ENCODE data around the gene RPL32. TPM values are rescaled to one million over a fixed set of nuclear protein-coding genes. Genes with fewer than 3 reads are reported as not detected.
"Not testable (repeated sequence)": the region's sequence is repeated elsewhere in the genome, so short reads cannot be mapped to it uniquely, and the experiment has no call there.

RPL32 gene
- polyA plus RNA-seq, 1 donor = 2,994 TPM

DNA sequence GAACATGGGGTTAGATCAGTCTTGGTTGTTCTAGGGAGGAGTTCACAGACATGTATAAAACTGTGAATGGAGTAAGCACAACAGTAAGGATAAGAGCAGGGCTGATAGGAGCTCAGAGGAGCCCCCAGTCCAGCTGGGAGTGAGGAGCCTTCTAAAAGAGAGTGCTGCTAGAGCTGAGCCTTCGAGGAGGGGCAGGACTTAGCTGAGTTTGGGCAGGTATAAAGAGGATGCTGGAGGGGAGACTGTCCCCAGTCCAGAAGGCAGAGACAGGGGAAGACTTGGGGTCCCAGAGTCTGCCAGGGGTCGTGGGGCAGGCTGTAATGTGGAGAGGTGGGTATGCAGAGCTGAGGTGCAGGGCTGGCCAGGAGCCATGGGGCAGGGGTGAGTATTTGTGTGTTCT is 32.8 kb downstream of the RPL32 start:
- no peak for DNase-seq

DNA sequence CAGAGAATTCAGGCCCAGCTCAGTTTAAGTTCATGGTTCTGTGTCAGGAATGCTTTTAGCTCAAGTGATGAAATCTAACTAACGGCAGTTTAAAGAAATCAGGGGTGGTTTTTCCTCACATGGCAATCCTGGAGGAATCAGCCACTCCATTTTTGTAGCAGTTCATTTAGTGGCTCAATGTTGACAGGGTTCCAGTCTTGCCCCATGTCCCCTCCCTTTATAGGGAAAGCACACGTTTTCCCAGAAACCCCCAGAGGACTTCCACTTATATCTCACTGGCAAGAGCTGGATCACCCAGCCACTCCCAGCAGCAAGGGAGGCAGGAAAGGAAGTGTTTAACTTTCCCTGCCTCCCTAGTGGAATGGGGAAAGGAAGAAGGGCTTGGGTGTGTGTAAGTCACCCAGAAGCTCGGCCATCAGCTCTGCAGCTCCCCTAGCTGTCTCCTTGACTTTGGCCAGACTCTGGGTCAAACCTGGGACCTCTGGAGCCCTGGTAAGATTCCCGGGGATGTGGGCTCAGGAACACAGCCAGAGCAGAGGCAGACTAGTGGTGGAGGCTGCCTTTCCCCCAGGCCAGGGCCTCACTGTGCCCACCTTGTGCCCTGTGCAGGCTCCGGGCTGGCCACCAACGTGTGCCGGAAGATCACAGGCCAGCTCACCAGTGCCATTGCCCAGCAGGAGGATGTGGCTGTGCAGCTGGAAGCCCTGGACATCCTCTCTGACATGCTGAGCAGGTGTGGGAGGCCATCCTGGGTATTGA is 33.6 kb downstream of the RPL32 start:
- DNase-seq = no peak

DNA sequence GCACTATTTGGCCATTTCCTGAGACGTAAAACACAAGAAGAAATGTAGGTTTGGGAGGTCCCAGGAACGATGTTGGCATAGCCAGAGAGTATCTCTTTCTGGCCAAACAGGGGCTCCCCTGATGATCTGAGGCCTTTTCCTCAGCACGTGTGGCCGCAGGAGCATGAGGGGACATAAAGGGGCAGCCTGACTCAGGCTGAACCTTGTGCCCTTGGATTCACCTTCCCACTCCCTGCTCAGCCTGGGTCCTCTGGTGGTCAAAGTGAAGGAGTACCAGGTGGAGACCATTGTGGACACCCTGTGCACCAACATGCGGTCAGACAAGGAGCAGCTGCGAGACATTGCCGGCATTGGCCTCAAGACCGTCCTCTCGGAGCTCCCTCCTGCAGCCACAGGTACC is 34.3 kb downstream of the RPL32 start:
- DNase-seq = no peak

DNA sequence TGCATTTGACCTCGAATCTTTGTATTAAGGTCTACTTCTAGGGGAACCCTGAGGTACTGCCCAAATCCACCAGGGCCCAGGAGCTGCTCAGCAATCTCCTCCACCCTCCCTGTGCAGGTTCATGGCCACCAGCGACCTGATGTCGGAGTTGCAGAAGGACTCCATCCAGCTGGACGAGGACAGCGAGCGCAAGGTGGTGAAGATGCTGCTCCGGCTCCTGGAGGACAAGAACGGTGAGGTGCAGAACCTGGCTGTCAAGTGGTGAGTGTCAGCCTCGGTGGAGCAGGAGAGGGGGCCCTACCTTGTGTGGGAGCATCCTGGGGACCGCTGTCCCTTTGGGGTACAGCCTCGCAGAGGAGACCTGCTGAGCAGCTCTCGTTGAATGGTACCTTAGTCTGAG is 38.0 kb downstream of the RPL32 start:
- DNase-seq = no peak

DNA sequence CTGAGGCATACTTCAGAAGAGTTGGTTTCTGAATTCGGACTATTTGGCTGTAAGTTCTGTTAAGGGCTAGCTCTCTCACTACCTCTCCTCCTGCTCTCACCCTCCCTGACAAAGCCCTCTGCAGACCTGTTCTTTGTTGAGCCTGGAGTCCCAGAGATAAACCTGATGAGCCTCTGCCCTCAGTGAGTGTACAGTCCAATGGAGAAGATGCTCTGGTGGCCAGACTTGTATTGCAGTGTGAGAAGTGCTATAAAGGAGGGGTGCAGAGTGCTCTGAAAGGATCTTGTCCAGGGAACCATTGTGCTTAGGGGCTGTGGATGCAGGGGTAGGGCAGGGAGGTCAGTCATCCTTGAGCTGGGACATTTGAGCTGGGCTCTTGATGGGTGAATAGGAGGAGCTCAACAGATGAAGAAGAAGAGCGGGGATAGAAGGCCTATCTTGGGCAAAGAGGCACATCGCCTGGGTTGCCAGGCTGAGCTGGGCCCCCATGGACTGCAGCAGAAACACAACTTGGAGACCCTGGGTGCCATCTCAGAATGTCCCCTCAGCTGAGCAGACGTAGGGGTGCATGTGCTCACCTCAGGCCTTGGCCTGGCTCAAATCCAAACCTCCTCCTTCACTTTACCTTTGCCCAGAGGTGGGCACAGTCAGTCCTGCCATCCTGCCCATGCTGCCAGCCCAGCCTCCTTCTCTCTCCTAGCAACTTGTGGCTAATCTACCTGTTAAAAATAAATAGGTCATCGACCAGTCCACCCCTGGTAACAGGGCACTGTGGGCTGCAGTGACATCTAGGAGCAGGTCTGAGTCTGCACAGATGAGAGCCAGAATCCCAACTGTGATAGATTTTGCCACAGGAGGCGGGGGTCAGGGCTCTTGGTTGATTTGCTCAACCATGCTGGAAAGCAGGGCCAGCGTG is 41.6 kb downstream of the RPL32 start:
- no peak for DNase-seq

DNA sequence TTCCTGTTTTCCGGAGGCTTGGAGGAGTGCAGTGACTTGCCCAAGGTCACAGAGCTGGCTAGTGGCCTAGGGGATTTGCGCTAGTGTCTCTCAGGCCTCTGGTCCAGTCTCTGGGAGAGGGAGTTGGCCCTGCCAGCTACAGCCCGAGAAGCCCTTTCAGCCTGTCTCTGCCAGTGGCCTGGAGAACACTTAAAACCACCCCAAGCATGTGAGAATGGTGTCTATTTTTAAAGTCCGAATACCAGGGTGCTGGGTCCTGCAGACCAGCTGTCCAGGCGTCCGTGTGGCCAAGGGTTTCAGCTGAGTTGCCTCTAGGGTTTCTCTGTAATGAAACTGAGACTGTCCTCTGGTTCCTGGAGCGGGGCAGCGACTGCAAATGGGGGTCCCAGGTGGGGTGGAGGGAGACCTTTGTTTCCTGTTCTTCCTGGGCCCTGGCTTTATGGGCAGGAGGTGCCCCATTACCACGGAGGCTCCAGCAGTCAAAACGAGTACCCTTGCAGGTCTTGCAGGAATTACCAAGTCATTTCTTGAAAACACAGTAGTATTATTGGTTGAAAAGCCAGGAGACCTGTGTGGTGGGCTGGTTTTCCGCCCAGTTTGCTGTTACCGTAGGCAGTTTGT is 42.7 kb downstream of the RPL32 start:
- DNase-seq = no peak

DNA sequence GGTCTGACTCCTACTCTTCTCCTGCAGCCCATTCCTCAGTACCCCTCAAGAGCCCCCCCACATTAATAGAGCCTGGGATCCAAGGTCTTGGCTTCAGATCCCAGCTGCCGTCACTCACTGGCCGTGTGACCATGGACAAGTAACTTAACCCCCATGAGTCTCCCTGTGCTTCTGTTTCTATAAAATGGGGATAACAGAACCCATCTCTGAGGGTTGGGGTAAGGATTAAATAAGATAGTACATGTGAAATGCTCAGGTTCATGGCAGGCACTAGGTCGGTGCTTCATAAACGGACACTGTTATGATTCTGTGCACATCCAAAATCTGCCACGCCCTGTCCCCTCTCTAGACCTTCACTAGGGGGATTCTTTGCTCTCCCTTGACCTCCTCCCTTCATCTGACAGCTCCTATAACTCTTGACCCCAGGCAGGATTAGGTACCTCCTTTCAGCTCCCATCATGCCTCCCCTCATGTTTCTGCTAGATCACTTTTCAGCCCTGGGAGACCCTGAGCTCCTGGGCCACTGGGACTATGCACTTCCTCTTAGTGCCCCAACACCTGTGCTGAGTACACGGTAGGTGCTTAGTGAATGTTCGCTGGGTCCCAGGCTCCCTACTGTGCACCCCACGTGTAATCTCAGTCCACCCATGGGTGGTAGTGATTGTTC is 43.3 kb downstream of the RPL32 start:
- no peak for DNase-seq

DNA sequence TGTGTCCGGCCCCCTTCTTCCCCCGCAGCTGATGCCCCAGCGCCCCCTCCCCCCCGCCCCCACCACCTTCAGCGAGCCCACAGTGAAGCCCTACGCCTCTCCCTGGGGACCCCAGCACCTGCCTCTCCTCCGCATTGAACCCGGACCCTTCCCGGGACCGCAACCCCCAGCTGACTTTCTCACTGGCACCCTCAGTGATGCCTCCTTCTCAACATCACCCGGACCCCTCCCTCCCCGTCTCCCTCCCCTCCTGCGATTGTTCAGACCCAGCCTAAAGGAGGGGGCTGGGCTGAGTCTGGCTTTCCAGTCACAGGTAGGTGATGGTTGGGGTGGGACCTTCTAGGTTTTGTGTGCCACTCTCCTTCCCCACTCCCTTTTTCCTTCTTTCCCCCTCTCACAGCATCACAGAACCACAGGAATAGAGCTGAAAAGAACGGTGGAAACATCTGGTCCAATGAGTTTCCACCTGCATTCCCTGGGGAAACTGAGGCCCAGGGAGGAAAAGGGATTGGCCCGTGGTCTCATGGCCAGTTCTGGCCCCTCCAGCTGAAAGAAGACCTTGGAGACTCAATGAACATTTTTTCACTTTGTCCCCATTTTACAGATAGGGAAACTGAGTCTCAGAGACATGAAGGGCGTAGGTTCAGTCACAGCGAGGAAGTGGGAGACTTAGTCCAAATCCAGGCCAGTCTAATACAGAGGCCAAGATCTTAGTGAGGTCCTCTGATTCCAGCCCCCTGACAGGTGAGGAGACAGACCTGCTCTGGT is 44.1 kb downstream of the RPL32 start:
- DNase-seq = no peak

DNA sequence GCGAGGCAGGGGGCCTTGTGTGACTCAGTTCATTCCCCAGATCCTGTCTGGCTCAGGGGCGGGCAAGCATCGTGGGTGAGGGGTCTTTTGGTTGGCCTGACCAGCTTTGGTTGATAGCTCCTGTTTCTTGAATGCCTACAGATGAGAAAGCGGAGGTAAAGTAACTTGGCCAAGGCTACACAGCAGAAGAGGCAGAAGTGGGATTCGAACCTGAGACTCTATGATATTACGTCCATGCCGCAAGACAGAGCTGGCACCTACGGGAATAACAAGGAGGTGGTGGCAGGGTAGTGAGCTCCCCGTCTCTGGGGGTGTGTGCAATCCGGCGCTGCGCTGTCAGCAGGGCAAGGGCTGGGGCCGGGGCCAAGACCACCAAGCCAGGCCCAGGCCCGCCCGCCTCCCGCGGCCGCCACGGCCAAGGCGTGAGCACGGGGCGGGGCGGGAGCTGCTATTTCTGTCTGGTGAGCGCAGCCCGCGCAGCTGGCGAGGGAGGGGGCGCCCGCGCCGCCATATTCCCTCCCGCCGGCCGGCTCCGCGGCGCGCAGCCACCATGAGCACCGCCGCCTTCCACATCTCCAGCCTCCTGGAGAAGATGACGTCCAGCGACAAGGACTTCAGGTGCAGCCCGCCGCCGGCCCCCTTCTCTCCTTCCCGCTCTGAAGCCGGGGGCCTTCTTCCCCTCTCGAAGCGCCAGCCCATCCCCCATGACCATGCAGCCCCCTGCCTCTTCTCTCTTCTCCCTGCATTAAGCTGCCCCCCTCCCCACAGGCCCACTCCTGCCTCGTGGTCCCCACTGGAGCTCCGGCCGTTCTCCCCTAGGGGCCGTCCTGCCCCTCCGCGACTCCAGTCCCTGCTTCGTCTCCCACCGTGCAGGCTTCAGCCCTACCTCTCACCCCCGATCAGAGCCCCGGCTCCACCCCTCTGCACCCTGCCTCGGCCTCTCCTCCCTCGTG is 44.9 kb downstream of the RPL32 start, which contains the start of gene CAND2:
Gene CAND2, plus strand, starts transcription at position 510 of the 953 bp plus-strand sequence. Its CDS starts 41 bp downstream, at position 551.
- peak; percentile 85 for DNase-seq

DNA sequence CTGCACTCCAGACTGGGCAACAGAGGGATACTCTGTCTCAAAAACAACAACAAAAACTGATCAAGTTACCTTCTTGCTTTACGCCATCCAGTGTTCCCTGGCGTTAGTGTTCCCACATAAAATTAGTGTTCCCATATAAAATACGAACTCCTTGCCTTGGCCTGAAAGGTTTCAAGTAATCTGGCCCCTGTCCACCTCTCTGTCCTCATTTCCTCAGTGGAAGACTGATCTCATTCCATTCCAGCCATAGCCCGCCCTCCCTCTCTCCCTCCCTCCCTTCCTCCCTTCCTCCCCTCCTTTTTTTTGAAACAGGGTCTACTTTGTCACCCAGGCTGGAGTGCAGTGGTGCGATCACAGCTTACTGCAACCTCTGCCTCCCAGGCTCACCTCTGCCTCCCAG is 47.7 kb downstream of the RPL32 start:
- DNase-seq = no peak

DNA sequence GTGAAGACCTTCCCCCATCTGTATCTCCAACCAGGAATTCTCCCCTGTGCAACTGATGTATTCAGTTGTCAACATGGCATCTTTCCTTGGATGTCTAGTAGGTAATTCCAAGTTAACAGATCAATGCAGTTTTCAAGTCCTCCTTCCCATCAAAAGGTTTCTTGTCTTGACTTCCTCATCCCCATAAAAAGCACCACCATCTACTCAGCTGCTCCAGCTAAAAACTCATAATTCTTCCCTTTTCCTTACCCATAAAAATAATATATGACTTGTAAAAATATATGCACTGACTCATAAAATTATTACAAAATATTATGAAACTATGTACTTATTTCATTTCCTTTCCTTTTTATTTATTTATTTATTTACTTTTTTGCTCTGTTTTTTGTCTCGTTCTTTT is 49.9 kb downstream of the RPL32 start:
- DNase-seq = no peak

DNA sequence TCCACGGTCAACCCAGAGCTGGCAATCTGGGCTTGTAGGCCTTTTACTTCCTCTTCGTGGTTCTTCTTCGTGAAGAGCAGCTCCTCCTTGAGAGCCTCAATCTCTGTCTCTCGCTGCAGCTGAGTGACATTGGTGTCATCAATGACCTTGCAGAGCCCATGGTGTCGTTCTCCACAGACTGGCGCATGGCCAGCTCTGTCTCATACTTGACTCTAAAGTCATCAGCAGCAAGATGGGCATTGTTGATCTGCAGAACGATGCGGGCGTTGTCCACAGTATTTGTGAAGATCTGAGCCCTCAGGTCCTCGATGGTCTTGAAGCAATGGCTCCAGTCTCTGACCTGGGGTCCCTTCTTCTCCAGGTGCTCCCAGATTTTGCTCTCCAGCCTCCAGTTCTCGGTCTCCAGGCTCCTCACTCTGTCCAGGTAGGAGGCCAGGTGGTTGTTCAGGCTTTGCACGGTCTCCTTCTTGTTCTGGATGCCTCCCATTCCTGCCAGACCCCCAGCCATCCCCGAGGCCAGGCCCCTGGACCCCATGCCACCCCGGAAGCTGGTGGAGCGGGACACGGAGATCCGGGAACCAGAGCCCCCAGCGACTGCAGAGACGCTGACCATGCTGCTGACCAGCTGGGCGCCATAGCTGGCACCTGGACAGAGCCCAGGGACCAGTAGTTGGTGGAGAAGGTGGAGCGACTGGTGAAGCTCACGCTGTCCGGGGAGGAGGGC is 53.2 kb downstream of the RPL32 start:
- DNase-seq = not testable (repeated sequence)

DNA sequence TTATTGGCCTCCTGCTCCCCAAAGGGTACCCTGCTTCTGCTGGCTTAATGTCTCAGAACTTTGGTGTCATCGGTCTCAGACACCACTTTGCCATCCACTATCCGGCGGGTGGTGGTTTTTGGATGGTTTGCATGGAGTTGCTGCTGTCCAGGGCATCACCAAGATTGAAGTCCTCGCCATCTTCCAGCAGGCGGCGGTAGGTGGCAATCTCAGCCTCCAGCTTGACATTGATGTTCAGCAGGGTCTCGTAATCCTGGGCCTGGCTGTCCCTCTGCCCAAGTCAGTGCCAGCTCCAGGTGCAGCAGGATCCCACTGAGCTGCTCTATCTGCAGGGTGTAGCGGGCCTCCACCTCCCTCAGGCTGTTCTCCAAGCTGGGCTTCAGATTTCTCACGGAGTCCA is 54.0 kb downstream of the RPL32 start:
- DNase-seq = not testable (repeated sequence)

DNA sequence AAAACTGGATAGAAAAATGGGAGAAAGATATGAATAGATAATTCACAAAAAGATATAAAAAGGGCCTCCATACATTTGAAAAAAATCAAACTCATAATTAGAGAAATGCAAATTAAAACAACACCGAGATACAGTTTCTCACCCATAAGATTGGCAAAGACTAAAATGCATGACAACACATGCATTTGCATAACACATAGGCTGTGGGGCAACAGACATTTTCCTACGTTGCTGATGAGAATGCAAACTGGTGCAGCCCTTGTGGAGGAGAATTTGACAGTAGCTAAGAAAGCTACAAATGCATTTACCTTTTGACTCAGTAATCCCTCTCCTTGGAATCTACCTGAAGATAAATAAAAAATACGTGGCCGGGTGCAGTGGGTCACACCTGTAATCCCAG is 56.3 kb downstream of the RPL32 start:
- DNase-seq = no peak

Other genes starting within 250 kb of the RPL32 start
- gene RAF1, start 177.4 kb downstream of the RPL32 start, polyA plus RNA-seq (ENCODE audit: insufficient read length) = 109 TPM
- gene TMEM40, start 82.3 kb downstream of the RPL32 start, polyA plus RNA-seq (ENCODE audit: insufficient read length) = 18.9 TPM
- gene CAND2, start 44.9 kb downstream of the RPL32 start, polyA plus RNA-seq (ENCODE audit: insufficient read length) = 63.9 TPM
- gene IQSEC1, start 231.9 kb upstream of the RPL32 start, polyA plus RNA-seq (ENCODE audit: insufficient read length) = 52.9 TPM

All from hindlimb muscle (tissue), 1 donor.